ENCODE data around the gene ENDOD1. TPM values are rescaled to one million over a fixed set of nuclear protein-coding genes. Genes with fewer than 3 reads are reported as not detected.

Gene ENDOD1
- total and polyA plus RNA-seq, 9 donors: 41.5 to 80.9 (median 63.6) TPM

- Histone ChIP-seq H3K4me1 (ENCODE audit: control insufficient read depth, insufficient read depth, low read length) (peaks cover 14% of the 10 kb centered on the region), H3K36me3 (ENCODE audit: control insufficient read depth, insufficient read depth, low read length) (peaks cover 5% of the 10 kb centered on the region), H3K4me3 (ENCODE audit: low read length) (no peak overlapping the region), H3K9me3 (replicated peaks; ENCODE audit: control insufficient read depth, low read depth, low read length) (no peaks in the 10 kb centered on the region), H3K27ac (ENCODE audit: low read length) (no peak overlapping the region), H3K27me3 (ENCODE audit: control insufficient read depth, insufficient read depth, low read length) (no peaks in the 10 kb centered on the region)
- no peak for DNase-seq
Observed at GRCh38 chr11:95072948-95073347, 16.7 kb upstream of the ENDOD1 start.

- Histone ChIP-seq H3K27me3 (ENCODE audit: control insufficient read depth, insufficient read depth, low read length) (no peaks in the 10 kb centered on the region), H3K27ac (ENCODE audit: low read length) (peak overlapping the region; percentile 60), H3K36me3 (ENCODE audit: control insufficient read depth, insufficient read depth, low read length) (peaks cover 5% of the 10 kb centered on the region), H3K9me3 (replicated peaks; ENCODE audit: control insufficient read depth, low read depth, low read length) (no peaks in the 10 kb centered on the region), H3K4me1 (ENCODE audit: control insufficient read depth, insufficient read depth, low read length) (peaks cover 14% of the 10 kb centered on the region), H3K4me3 (ENCODE audit: low read length) (no peak overlapping the region)
- DNase-seq: peak; percentile 72
- WGBS (ENCODE audit: insufficient coverage): no CpG with 5 or more reads among the region's 8 CpGs
Observed at GRCh38 chr11:95074792-95075563, 14.7 kb upstream of the ENDOD1 start.

GRCh38 chr11:95076416-95076815 is 13.2 kb upstream of the ENDOD1 start:
- H3K36me3 ChIP-seq (ENCODE audit: control insufficient read depth, insufficient read depth, low read length): no peaks in the 10 kb centered on the region
- no peaks in the 10 kb centered on the region for H3K27me3 ChIP-seq (ENCODE audit: control insufficient read depth, insufficient read depth, low read length)
- H3K4me3 ChIP-seq (ENCODE audit: low read length): no peak overlapping the region
- no peak for DNase-seq
- WGBS (ENCODE audit: insufficient coverage): 20% methylated on average over 1 of the region's 1 CpG
- peaks cover 14% of the 10 kb centered on the region for H3K4me1 ChIP-seq (ENCODE audit: control insufficient read depth, insufficient read depth, low read length)
- no peak overlapping the region for H3K27ac ChIP-seq (ENCODE audit: low read length)
- no peaks in the 10 kb centered on the region for H3K9me3 ChIP-seq (replicated peaks; ENCODE audit: control insufficient read depth, low read depth, low read length)

GRCh38 chr11:95076981-95077380 is 12.7 kb upstream of the ENDOD1 start:
- H3K27me3 ChIP-seq (ENCODE audit: control insufficient read depth, insufficient read depth, low read length): no peaks in the 10 kb centered on the region
- H3K4me1 ChIP-seq (ENCODE audit: control insufficient read depth, insufficient read depth, low read length): peaks cover 14% of the 10 kb centered on the region
- DNase-seq: no peak
- no peaks in the 10 kb centered on the region for H3K36me3 ChIP-seq (ENCODE audit: control insufficient read depth, insufficient read depth, low read length)
- no peak overlapping the region for H3K27ac ChIP-seq (ENCODE audit: low read length)
- H3K4me3 ChIP-seq (ENCODE audit: low read length): no peak overlapping the region
- H3K9me3 ChIP-seq (replicated peaks; ENCODE audit: control insufficient read depth, low read depth, low read length): no peaks in the 10 kb centered on the region

GRCh38 chr11:95078526-95078925 is 11.1 kb upstream of the ENDOD1 start:
- Histone ChIP-seq H3K36me3 (ENCODE audit: control insufficient read depth, insufficient read depth, low read length) (no peaks in the 10 kb centered on the region), H3K27me3 (ENCODE audit: control insufficient read depth, insufficient read depth, low read length) (no peaks in the 10 kb centered on the region), H3K4me1 (ENCODE audit: control insufficient read depth, insufficient read depth, low read length) (peaks cover 14% of the 10 kb centered on the region), H3K4me3 (ENCODE audit: low read length) (no peak overlapping the region), H3K9me3 (replicated peaks; ENCODE audit: control insufficient read depth, low read depth, low read length) (no peaks in the 10 kb centered on the region), H3K27ac (ENCODE audit: low read length) (no peak overlapping the region)
- DNase-seq: no peak
- WGBS (ENCODE audit: insufficient coverage): no CpG with 5 or more reads among the region's 1 CpG

- Histone ChIP-seq H3K27me3 (ENCODE audit: control insufficient read depth, insufficient read depth, low read length) (no peaks in the 10 kb centered on the region), H3K9me3 (replicated peaks; ENCODE audit: control insufficient read depth, low read depth, low read length) (no peaks in the 10 kb centered on the region), H3K4me1 (ENCODE audit: control insufficient read depth, insufficient read depth, low read length) (peaks cover 3% of the 10 kb centered on the region), H3K27ac (ENCODE audit: low read length) (no peak overlapping the region), H3K4me3 (ENCODE audit: low read length) (no peak overlapping the region), H3K36me3 (ENCODE audit: control insufficient read depth, insufficient read depth, low read length) (no peaks in the 10 kb centered on the region)
- WGBS (ENCODE audit: insufficient coverage): 100% methylated on average over 1 of the region's 5 CpGs
- no peak for DNase-seq
Observed at GRCh38 chr11:95081010-95081409, 8.6 kb upstream of the ENDOD1 start.

GRCh38 chr11:95081412-95081811 is 8.2 kb upstream of the ENDOD1 start:
- H3K9me3 ChIP-seq (replicated peaks; ENCODE audit: control insufficient read depth, low read depth, low read length): no peaks in the 10 kb centered on the region
- H3K27ac ChIP-seq (ENCODE audit: low read length): no peak overlapping the region
- no peaks in the 10 kb centered on the region for H3K36me3 ChIP-seq (ENCODE audit: control insufficient read depth, insufficient read depth, low read length)
- H3K27me3 ChIP-seq (ENCODE audit: control insufficient read depth, insufficient read depth, low read length): no peaks in the 10 kb centered on the region
- H3K4me3 ChIP-seq (ENCODE audit: low read length): no peak overlapping the region
- DNase-seq: peak; percentile 37
- WGBS (ENCODE audit: insufficient coverage): 32% methylated on average over 2 of the region's 4 CpGs
- peaks cover 2% of the 10 kb centered on the region for H3K4me1 ChIP-seq (ENCODE audit: control insufficient read depth, insufficient read depth, low read length)

- Histone ChIP-seq H3K36me3 (ENCODE audit: control insufficient read depth, insufficient read depth, low read length) (no peaks in the 10 kb centered on the region), H3K9me3 (replicated peaks; ENCODE audit: control insufficient read depth, low read depth, low read length) (no peaks in the 10 kb centered on the region), H3K4me1 (ENCODE audit: control insufficient read depth, insufficient read depth, low read length) (no peaks in the 10 kb centered on the region), H3K27ac (ENCODE audit: low read length) (no peak overlapping the region), H3K27me3 (ENCODE audit: control insufficient read depth, insufficient read depth, low read length) (no peaks in the 10 kb centered on the region), H3K4me3 (ENCODE audit: low read length) (no peak overlapping the region)
- no peak for DNase-seq
- WGBS (ENCODE audit: insufficient coverage): 100% methylated on average over 1 of the region's 2 CpGs
Observed at GRCh38 chr11:95082576-95083001, 7.1 kb upstream of the ENDOD1 start.

GRCh38 chr11:95084509-95084908 is 5.1 kb upstream of the ENDOD1 start:
- Histone ChIP-seq H3K27ac (ENCODE audit: low read length) (no peak overlapping the region), H3K4me1 (ENCODE audit: control insufficient read depth, insufficient read depth, low read length) (peaks cover 9% of the 10 kb centered on the region), H3K4me3 (ENCODE audit: low read length) (no peak overlapping the region), H3K27me3 (ENCODE audit: control insufficient read depth, insufficient read depth, low read length) (no peaks in the 10 kb centered on the region), H3K9me3 (replicated peaks; ENCODE audit: control insufficient read depth, low read depth, low read length) (no peaks in the 10 kb centered on the region), H3K36me3 (ENCODE audit: control insufficient read depth, insufficient read depth, low read length) (no peaks in the 10 kb centered on the region)
- no peak for DNase-seq

GRCh38 chr11:95085117-95085816 is 4.4 kb upstream of the ENDOD1 start:
- H3K27ac ChIP-seq (ENCODE audit: low read length): no peak overlapping the region
- no peak overlapping the region for H3K4me3 ChIP-seq (ENCODE audit: low read length)
- WGBS (ENCODE audit: insufficient coverage): 71% methylated on average over 2 of the region's 3 CpGs
- no peak for DNase-seq
- peaks cover 9% of the 10 kb centered on the region for H3K4me1 ChIP-seq (ENCODE audit: control insufficient read depth, insufficient read depth, low read length)
- no peaks in the 10 kb centered on the region for H3K27me3 ChIP-seq (ENCODE audit: control insufficient read depth, insufficient read depth, low read length)
- no peaks in the 10 kb centered on the region for H3K36me3 ChIP-seq (ENCODE audit: control insufficient read depth, insufficient read depth, low read length)
- H3K9me3 ChIP-seq (replicated peaks; ENCODE audit: control insufficient read depth, low read depth, low read length): no peaks in the 10 kb centered on the region

Data from muscle of leg (tissue), 11 donors.